ENCODE measurements around the gene NPPB.

Gene NPPB

GRCh38 chr1:11826946-11827345 is 31.8 kb downstream of the NPPB start:
- Histone ChIP-seq H3K36me3 (ENCODE audit: control insufficient read depth, insufficient read depth, low read length) (peaks cover 85% of the 10 kb centered on the region), H3K9ac (ENCODE audit: low read depth, low read length) (no peak overlapping the region), H3K9me3 (ENCODE audit: control insufficient read depth, insufficient read depth, low read length) (no peaks in the 10 kb centered on the region), H3K4me1 (ENCODE audit: control insufficient read depth, insufficient read depth, low read length) (no peaks in the 10 kb centered on the region), H3K27me3 (ENCODE audit: control insufficient read depth, insufficient read depth, low read length) (no peaks in the 10 kb centered on the region), H3K27ac (ENCODE audit: low read depth, low read length) (no peak overlapping the region), H3K4me3 (ENCODE audit: low read depth, low read length) (no peak overlapping the region)

- H3K36me3 ChIP-seq (ENCODE audit: control insufficient read depth, insufficient read depth, low read length) = peaks cover 88% of the 10 kb centered on the region
- H3K4me1 ChIP-seq (ENCODE audit: control insufficient read depth, insufficient read depth, low read length) = no peaks in the 10 kb centered on the region
- H3K27ac ChIP-seq (ENCODE audit: low read depth, low read length) = no peak overlapping the region
- no peaks in the 10 kb centered on the region for H3K9me3 ChIP-seq (ENCODE audit: control insufficient read depth, insufficient read depth, low read length)
- no peak overlapping the region for H3K4me3 ChIP-seq (ENCODE audit: low read depth, low read length)
- H3K27me3 ChIP-seq (ENCODE audit: control insufficient read depth, insufficient read depth, low read length) = no peaks in the 10 kb centered on the region
- no peak overlapping the region for H3K9ac ChIP-seq (ENCODE audit: low read depth, low read length)
These were observed 33.6 kb downstream of the NPPB start for GRCh38 chr1:11825131-11825530.

- Histone ChIP-seq H3K4me3 (ENCODE audit: low read depth, low read length) (no peak overlapping the region), H3K9me3 (ENCODE audit: control insufficient read depth, insufficient read depth, low read length) (no peaks in the 10 kb centered on the region), H3K4me1 (ENCODE audit: control insufficient read depth, insufficient read depth, low read length) (no peaks in the 10 kb centered on the region), H3K27ac (ENCODE audit: low read depth, low read length) (no peak overlapping the region), H3K36me3 (ENCODE audit: control insufficient read depth, insufficient read depth, low read length) (peaks cover 89% of the 10 kb centered on the region), H3K9ac (ENCODE audit: low read depth, low read length) (no peak overlapping the region), H3K27me3 (ENCODE audit: control insufficient read depth, insufficient read depth, low read length) (no peaks in the 10 kb centered on the region)
These were observed 35.2 kb downstream of the NPPB start for GRCh38 chr1:11823366-11824137.

- H3K27me3 ChIP-seq (ENCODE audit: control insufficient read depth, insufficient read depth, low read length) = no peaks in the 10 kb centered on the region
- H3K4me1 ChIP-seq (ENCODE audit: control insufficient read depth, insufficient read depth, low read length) = no peaks in the 10 kb centered on the region
- H3K9ac ChIP-seq (ENCODE audit: low read depth, low read length) = no peak overlapping the region
- no peak overlapping the region for H3K4me3 ChIP-seq (ENCODE audit: low read depth, low read length)
- peaks cover 89% of the 10 kb centered on the region for H3K36me3 ChIP-seq (ENCODE audit: control insufficient read depth, insufficient read depth, low read length)
- H3K9me3 ChIP-seq (ENCODE audit: control insufficient read depth, insufficient read depth, low read length) = no peaks in the 10 kb centered on the region
- no peak overlapping the region for H3K27ac ChIP-seq (ENCODE audit: low read depth, low read length)
These were observed 36.7 kb downstream of the NPPB start for GRCh38 chr1:11822091-11822490.

DNA sequence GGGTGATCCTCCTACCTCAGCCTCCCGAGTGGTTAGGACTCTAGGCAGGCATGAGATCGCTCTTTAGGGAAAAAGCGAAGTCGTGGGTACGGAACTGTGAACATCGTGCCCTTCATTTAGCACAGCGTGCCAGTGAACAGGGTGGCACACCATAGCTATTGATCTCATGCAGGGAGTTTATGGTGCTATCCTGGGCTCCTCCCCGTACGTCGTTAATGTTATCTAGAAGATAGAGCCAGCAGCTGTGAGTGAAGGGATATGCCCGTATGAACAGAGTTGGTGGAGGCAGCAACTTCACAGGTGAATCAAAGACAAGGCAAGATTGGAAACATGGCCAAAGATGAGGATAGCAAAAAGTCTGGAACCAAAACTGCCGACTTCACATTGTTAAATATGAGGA is 41.6 kb downstream of the NPPB start:
- Histone ChIP-seq H3K9ac (ENCODE audit: low read depth, low read length) (no peak overlapping the region), H3K4me3 (ENCODE audit: low read depth, low read length) (no peak overlapping the region), H3K9me3 (ENCODE audit: control insufficient read depth, insufficient read depth, low read length) (no peaks in the 10 kb centered on the region), H3K27me3 (ENCODE audit: control insufficient read depth, insufficient read depth, low read length) (no peaks in the 10 kb centered on the region), H3K36me3 (ENCODE audit: control insufficient read depth, insufficient read depth, low read length) (peaks cover 81% of the 10 kb centered on the region), H3K4me1 (ENCODE audit: control insufficient read depth, insufficient read depth, low read length) (no peaks in the 10 kb centered on the region), H3K27ac (ENCODE audit: low read depth, low read length) (no peak overlapping the region)

DNA sequence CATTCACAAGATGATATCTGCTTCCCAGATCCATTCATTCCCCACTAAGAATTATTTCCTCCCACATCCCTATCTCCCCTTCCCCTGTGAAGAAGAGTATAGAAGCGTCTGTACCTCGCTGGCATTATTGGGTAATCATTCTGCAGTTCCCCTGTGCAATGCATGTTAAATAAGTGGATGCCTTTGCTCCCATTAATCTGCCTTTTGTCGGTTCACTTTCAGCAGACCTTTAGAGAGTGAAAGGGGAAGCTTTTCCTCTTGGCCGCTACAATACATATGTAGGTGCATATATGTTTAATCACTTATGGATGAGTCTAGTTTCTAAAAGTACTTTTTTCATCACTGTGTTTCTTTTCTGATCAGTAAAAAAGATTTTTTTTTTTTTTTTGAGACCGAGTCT is 45.7 kb downstream of the NPPB start:
- Histone ChIP-seq H3K9ac (ENCODE audit: low read depth, low read length) (no peak overlapping the region), H3K27me3 (ENCODE audit: control insufficient read depth, insufficient read depth, low read length) (no peaks in the 10 kb centered on the region), H3K27ac (ENCODE audit: low read depth, low read length) (no peak overlapping the region), H3K4me1 (ENCODE audit: control insufficient read depth, insufficient read depth, low read length) (no peaks in the 10 kb centered on the region), H3K36me3 (ENCODE audit: control insufficient read depth, insufficient read depth, low read length) (peaks cover 83% of the 10 kb centered on the region), H3K9me3 (ENCODE audit: control insufficient read depth, insufficient read depth, low read length) (no peaks in the 10 kb centered on the region), H3K4me3 (ENCODE audit: low read depth, low read length) (no peak overlapping the region)
